HCT116 (cell line): ENCODE measurements around the gene MED16.

Experiments
- CTCF ChIP-seq, 3 experiments: fragments of 200-600 bp in 1 of 3; sonication (generic) in 1 of 3; IDR thresholded peaks in 2 of 3; conservative IDR thresholded peaks in 1 of 3; 2 replicates each; pipeline ENCODE4 v1.5.1; 2012 to 2017; ENCODE audit warnings: low read depth in 2 of 3, low read length in 2 of 3, antibody characterized with exemption in 1 of 3, borderline replicate concordance in 1 of 3, control low read depth in 1 of 3, mild to moderate bottlenecking in 1 of 3, mixed read lengths in 1 of 3, mixed run types in 1 of 3, moderate library complexity in 1 of 3; ENCODE audit not compliant: insufficient read depth in 1 of 3
- EZH2 ChIP-seq: fragments of 200-600 bp; sonication (generic); IDR thresholded peaks from 2 replicates; pipeline ENCODE4 v1.6.1; 2017; ENCODE audit warnings: antibody characterized with exemption, mixed run types
- EZH2phosphoT487 ChIP-seq: fragments of 200-600 bp; IDR thresholded peaks from 2 replicates; pipeline ENCODE4 v1.6.1; 2018; ENCODE audit warnings: antibody characterized with exemption, borderline replicate concordance
- MAX ChIP-seq: IDR thresholded peaks from 2 replicates; pipeline ENCODE4 v1.6.1; 2012
- POLR2A ChIP-seq: IDR thresholded peaks from 2 replicates; pipeline ENCODE4 v1.7.0; 2011; ENCODE audit warnings: borderline replicate concordance; ENCODE audit not compliant: insufficient read depth, insufficient read length; ENCODE audit errors: extremely low read depth
- RAD21 ChIP-seq: IDR thresholded peaks from 2 replicates; pipeline ENCODE4 v1.6.1; 2012; ENCODE audit warnings: low read depth, mild to moderate bottlenecking

GRCh38 chr19:863315-863620 is 29.7 kb downstream of the MED16 start:
- TF ChIP-seq CTCF (IDR thresholded peaks at IDR 0.05 in 2 of 3, conservative IDR thresholded peaks at IDR 0.05 in 1 of 3; ENCODE audit: borderline replicate concordance in 1 of 3, insufficient read depth in 1 of 3, low read depth in 2 of 3, low read length in 2 of 3), result no peak
- TF ChIP-seq POLR2A, result no peak
- TF ChIP-seq MAX, result no peak
- TF ChIP-seq EZH2phosphoT487, result no peak
- TF ChIP-seq RAD21, result no peak
- no peak for TF ChIP-seq EZH2
